ENCODE measurements around the gene BRD8. TPM values are rescaled to one million over a fixed set of nuclear protein-coding genes. Genes with fewer than 3 reads are reported as not detected.
A peak's percentile ranks its signal among the peaks of the same experiment; 100 is the strongest.

BRD8 gene
- total and polyA plus RNA-seq, 9 of the 15 experiments (the other 6 are each of a cell fraction or from before 2014, with no cell fraction given): 54.6 to 163 (median 87.0) TPM

DNA sequence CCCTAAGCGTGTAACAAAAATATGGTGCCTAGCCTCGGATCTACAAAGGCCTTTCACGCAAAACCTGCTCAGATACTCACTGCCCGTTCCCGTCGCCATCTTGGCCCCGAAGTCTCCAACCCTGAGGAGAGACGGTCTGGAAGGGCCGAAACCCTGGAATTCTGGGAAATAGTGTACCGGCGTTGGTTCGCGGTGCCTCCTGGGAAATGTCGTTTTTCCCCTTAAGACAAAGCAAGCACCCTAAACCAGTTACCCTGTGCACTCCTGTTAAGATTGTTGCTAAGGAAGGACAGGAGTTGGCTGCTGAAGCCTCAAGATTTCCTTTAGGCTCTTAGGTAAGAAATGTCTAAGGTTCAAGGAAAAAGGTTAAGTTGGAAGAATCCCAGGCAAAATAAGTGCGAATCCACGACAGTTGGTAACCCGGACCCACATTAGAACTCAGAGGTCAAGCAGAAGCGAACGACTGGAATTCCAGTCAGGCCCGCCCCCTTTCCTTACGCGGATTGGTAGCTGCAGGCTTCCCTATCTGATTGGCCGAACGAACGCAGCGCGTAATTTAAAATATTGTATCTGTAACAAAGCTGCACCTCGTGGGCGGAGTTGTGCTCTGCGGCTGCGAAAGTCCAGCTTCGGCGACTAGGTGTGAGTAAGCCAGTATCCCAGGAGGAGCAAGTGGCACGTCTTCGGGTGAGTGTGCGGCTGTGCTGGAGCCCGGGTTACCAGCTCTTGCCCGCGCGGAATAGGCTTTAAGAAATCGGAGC lies at the start of gene BRD8, which contains the start of gene KIF20A (continued):
- TF ChIP-seq E4F1 (CRISPR knock-in tag; IDR thresholded peaks at IDR 0.05; ENCODE audit: borderline replicate concordance) (no peak), ZNF76 (CRISPR knock-in tag; IDR thresholded peaks at IDR 0.05; ENCODE audit: borderline replicate concordance) (no peak), POLR2AphosphoS5 (IDR thresholded peaks at IDR 0.05; ENCODE audit: control insufficient read depth, insufficient read depth, low read depth, low read length) (peak; percentile 95), GTF2E2 (tag; IDR thresholded peaks at IDR 0.05) (peak; percentile 80; the same call in 1 of the 2 replicates), ZBED1 (IDR thresholded peaks at IDR 0.05) (no peak), ZNF133 (CRISPR knock-in tag; IDR thresholded peaks at IDR 0.05) (no peak), ZNF785 (CRISPR knock-in tag; IDR thresholded peaks at IDR 0.05) (no peak), CHD4 (IDR thresholded peaks at IDR 0.05; ENCODE audit: insufficient read depth, insufficient replicate concordance, low read depth, low read length, poor library complexity, severe bottlenecking) (no peak), HSF4 (CRISPR knock-in tag; IDR thresholded peaks at IDR 0.05; ENCODE audit: borderline replicate concordance) (no peak), C11orf30 (IDR thresholded peaks at IDR 0.05; ENCODE audit: low read depth) (peak; percentile 79), AFF1 (IDR thresholded peaks at IDR 0.05; ENCODE audit: low read depth in 1 of 2, partially characterized antibody in 2 of 2) (peak in 1 of 2 experiments; percentile 97), ZNF780A (CRISPR knock-in tag; IDR thresholded peaks at IDR 0.05) (no peak), ASH1L (IDR thresholded peaks at IDR 0.05; ENCODE audit: borderline replicate concordance, low read depth, partially characterized antibody) (peak; percentile 70)
- TF ChIP-seq, protein P1, sequence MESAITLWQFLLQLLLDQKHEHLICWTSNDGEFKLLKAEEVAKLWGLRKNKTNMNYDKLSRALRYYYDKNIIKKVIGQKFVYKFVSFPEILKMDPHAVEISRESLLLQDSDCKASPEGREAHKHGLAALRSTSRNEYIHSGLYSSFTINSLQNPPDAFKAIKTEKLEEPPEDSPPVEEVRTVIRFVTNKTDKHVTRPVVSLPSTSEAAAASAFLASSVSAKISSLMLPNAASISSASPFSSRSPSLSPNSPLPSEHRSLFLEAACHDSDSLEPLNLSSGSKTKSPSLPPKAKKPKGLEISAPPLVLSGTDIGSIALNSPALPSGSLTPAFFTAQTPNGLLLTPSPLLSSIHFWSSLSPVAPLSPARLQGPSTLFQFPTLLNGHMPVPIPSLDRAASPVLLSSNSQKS (CRISPR knock-in tag; IDR thresholded peaks at IDR 0.05): no peak
- TF ChIP-seq, protein P2, sequence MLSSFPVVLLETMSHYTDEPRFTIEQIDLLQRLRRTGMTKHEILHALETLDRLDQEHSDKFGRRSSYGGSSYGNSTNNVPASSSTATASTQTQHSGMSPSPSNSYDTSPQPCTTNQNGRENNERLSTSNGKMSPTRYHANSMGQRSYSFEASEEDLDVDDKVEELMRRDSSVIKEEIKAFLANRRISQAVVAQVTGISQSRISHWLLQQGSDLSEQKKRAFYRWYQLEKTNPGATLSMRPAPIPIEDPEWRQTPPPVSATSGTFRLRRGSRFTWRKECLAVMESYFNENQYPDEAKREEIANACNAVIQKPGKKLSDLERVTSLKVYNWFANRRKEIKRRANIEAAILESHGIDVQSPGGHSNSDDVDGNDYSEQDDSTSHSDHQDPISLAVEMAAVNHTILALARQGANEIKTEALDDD (IDR thresholded peaks at IDR 0.05): peak; percentile 64; the same call in 1 of the 2 replicates
- TF ChIP-seq, protein P3, sequence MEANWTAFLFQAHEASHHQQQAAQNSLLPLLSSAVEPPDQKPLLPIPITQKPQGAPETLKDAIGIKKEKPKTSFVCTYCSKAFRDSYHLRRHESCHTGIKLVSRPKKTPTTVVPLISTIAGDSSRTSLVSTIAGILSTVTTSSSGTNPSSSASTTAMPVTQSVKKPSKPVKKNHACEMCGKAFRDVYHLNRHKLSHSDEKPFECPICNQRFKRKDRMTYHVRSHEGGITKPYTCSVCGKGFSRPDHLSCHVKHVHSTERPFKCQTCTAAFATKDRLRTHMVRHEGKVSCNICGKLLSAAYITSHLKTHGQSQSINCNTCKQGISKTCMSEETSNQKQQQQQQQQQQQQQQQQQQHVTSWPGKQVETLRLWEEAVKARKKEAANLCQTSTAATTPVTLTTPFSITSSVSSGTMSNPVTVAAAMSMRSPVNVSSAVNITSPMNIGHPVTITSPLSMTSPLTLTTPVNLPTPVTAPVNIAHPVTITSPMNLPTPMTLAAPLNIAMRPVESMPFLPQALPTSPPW (CRISPR knock-in tag; IDR thresholded peaks at IDR 0.05): peak; percentile 43; the same call in 1 of the 2 replicates

All from K562 (cell line).